Bronchial epithelial cell (primary cell): ENCODE measurements around the gene CTDSP2. TPM values are rescaled to one million over a fixed set of nuclear protein-coding genes. Genes with fewer than 3 reads are reported as not detected.

ENCODE experiments used
- DNase-seq: peaks from one replicate; pipeline ENCODE4 v3.0.0-alpha.2; 2010; ENCODE audit warnings: low read depth
- FAIRE-seq: peaks from 2 replicates; lab custom pipeline; 2011; peaks lifted over from hg19 to GRCh38; lab: Jason Lieb, UNC
- H3K27me3 ChIP-seq: 2 replicates; pipeline ENCODE4 v1.5.1; 2011; ENCODE audit warnings: low read length; ENCODE audit not compliant: control insufficient read depth, insufficient read depth
- H3K36me3 ChIP-seq: 2 replicates; pipeline ENCODE4 v1.5.1; 2011; ENCODE audit warnings: low read length; ENCODE audit not compliant: control insufficient read depth, insufficient read depth
- H3K4me3 ChIP-seq: 2 replicates; pipeline ENCODE4 v1.5.1; 2011; ENCODE audit warnings: mild to moderate bottlenecking, low read depth, low read length, control low read depth
- total RNA-seq: library from RNA; depleted of rRNA; stranded (reverse); fragments of >200 nt; gene quantifications from 2 replicates; pipeline ENCODE4 v1.2.1, GENCODE V29; 2014
- TF ChIP-seq, protein P1 (sequence below): IDR thresholded peaks from 2 replicates; pipeline ENCODE4 v1.5.1; 2011; ENCODE audit warnings: mild to moderate bottlenecking, moderate library complexity, low read length, control low read depth, inconsistent platforms; ENCODE audit not compliant: insufficient read depth, severe bottlenecking

CTDSP2 gene
- total RNA-seq, 1 donor from 2014 or later = 36.3 TPM

DNA sequence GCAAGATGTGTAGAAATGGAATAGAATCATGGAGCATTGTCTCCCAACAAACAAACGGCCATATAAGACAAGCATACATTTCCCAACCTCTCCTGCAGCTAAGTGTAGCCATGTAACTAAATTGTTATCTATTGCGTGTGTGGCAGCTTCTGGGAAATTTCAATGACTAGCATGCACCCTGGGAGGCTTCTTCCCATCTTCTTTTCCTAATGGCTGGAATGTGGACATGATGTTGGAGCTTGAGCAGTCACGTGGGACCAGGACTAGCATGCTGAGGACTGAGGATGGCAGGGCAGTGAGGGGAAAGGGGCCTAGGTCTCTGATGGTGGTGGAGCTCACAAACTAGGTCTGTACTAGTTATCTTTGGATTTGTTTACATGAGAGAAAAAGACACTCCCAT is 21.7 kb upstream of the CTDSP2 start:
- no peak for FAIRE-seq

DNA sequence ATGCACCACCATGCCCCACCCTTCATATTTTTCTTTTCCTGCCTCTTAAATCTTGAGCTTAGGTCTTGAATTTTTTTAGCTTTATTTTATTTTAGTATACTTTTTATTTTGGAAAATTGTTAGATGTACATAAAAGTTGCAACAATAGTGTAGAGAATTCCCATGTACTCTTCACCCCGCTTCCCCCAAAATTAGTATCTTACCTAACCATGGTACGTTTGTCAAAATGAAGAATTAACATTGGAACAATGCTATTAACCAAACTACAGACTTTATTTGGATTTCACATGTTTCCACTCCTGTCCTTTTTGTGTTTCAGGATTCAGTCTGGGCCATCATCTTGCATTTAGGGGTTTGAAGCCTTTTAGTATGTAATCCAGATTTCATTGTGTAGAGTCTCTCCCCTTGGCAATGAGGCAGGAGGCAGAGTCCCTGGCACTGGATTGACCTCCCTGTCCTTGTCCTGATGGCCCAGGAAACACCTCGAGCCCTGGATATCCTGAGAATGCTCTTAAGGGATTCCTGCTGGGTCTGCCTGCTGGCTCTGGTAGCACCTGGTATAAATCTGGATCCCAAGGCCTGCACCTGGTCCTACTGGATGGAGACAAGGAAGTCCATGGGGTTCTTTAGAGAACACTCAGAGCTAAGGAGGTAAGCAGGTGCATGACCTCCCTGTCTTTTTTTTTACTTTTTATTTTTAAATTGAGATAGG is 19.9 kb upstream of the CTDSP2 start:
- no peak for DNase-seq
- TF ChIP-seq, protein P1, sequence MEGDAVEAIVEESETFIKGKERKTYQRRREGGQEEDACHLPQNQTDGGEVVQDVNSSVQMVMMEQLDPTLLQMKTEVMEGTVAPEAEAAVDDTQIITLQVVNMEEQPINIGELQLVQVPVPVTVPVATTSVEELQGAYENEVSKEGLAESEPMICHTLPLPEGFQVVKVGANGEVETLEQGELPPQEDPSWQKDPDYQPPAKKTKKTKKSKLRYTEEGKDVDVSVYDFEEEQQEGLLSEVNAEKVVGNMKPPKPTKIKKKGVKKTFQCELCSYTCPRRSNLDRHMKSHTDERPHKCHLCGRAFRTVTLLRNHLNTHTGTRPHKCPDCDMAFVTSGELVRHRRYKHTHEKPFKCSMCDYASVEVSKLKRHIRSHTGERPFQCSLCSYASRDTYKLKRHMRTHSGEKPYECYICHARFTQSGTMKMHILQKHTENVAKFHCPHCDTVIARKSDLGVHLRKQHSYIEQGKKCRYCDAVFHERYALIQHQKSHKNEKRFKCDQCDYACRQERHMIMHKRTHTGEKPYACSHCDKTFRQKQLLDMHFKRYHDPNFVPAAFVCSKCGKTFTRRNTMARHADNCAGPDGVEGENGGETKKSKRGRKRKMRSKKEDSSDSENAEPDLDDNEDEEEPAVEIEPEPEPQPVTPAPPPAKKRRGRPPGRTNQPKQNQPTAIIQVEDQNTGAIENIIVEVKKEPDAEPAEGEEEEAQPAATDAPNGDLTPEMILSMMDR = no peak
- FAIRE-seq = no peak

More for the DNA sequence above, 21.7 kb upstream of the CTDSP2 start:
- TF ChIP-seq, protein P1 = no peak
- no peak overlapping the region for H3K4me3 ChIP-seq
- no peaks in the 10 kb centered on the region for H3K27me3 ChIP-seq
- DNase-seq = no peak
- no peaks in the 10 kb centered on the region for H3K36me3 ChIP-seq

DNA sequence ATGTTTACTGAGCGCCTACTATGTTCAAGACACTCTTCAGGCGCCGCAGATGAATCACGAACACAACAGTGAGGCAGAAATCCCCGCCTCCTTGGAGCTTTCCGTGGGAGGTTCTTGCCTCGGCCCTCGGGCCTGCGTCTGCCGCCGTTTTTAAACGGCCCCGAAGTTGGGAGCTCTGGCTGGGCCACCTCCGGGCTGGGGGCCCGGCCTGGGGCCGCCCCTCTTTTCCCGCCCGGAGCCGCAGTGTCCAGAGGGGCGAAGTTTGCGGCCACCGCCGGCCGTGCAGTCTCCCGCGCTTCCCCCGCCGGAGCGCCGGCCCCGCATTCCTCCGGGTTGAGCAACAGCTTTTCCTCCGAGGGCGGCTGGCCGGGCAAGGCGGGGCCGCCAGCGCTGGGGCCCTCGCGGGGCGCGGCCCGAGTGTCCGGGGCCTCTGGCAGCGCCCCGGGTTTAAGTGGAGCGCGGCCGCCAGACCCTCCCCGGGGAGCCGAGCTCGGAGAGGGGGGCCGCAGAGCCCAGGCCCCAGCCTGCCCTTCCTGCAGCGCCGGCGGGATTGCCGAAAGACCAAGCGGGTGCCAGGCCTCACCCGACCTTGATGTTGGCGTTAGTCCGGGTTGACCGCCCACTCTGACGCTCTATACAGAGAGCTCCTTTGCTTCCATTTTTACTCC is 18.7 kb upstream of the CTDSP2 start:
- DNase-seq (peak; percentile 78), FAIRE-seq (no peak)
- H3K27me3 ChIP-seq = no peaks in the 10 kb centered on the region
- H3K4me3 ChIP-seq = peak overlapping the region; percentile 52
- H3K36me3 ChIP-seq = no peaks in the 10 kb centered on the region
- TF ChIP-seq, protein P1 = no peak

More for the DNA sequence above, 19.9 kb upstream of the CTDSP2 start:
- Histone ChIP-seq H3K4me3 (no peak overlapping the region), H3K36me3 (no peaks in the 10 kb centered on the region), H3K27me3 (no peaks in the 10 kb centered on the region)

GRCh38 chr12:57864442-57865083 is 18.0 kb upstream of the CTDSP2 start:
- Histone ChIP-seq H3K27me3 (no peaks in the 10 kb centered on the region), H3K36me3 (no peaks in the 10 kb centered on the region), H3K4me3 (peak overlapping the region; percentile 52)
- DNase-seq (no peak), FAIRE-seq (no peak)
- TF ChIP-seq, protein P1 = no peak

DNA sequence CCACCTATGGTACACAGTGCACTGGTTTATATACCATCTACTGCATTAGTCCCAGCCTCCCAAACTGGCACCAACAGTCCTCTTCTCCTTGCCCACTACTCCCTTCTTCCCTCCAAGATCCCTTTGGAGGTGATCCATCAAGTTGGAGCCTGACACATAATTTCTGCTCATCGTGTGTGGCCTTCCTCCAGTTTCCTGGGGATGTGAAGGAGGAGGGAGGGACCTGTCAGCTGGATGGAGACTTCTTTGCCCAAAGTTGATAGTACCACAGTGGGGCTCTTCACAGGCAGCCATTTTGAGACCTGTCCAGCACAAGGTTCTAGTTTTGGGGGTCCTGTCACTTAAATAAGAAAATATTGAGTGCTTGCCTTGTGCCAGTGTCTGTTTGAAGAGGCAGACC is 17.1 kb upstream of the CTDSP2 start:
- DNase-seq (no peak), FAIRE-seq (no peak)
- Histone ChIP-seq H3K4me3 (no peak overlapping the region), H3K36me3 (no peaks in the 10 kb centered on the region), H3K27me3 (no peaks in the 10 kb centered on the region)
- TF ChIP-seq, protein P1 = no peak
